ENCODE measurements around the gene CPEB2.

CPEB2 gene

DNA sequence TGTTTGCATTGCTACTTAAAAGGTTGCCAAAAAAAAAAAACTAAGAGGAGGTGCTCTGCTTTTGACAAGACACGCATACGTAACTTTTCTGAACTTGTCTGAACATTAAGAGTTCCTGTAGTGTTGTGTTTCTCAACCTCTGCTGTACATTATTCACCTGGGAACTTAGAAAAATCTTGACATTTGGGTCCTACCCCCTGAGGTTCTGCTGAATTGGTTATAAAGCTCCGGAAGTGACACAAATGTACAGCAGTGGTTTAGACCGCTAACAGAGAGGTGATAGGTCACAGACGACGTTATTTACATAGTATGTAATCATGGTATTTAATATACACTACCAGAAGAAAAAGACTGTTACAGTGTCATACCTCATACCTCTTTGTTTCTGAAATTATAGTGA lies 61.1 kb downstream of the CPEB2 start:
- TF ChIP-seq ZNF565 (CRISPR knock-in tag; conservative IDR thresholded peaks at IDR 0.05; ENCODE audit: low read depth), result no peak
- TF ChIP-seq SNAI2 (CRISPR knock-in tag; IDR thresholded peaks at IDR 0.05), result no peak
- no peak for TF ChIP-seq ZFP30 (CRISPR knock-in tag; IDR thresholded peaks at IDR 0.05)
- TF ChIP-seq ZFP3 (CRISPR knock-in tag; IDR thresholded peaks at IDR 0.05), result no peak
- no peak for TF ChIP-seq ZNF70 (CRISPR knock-in tag; IDR thresholded peaks at IDR 0.05)
- no peak for TF ChIP-seq TSHZ2 (CRISPR knock-in tag; IDR thresholded peaks at IDR 0.05)
- no peak for TF ChIP-seq GLIS3 (CRISPR knock-in tag; IDR thresholded peaks at IDR 0.05)
- TF ChIP-seq ZNF8 (CRISPR knock-in tag; IDR thresholded peaks at IDR 0.05), result no peak
- no peak for TF ChIP-seq CREB5 (CRISPR knock-in tag; IDR thresholded peaks at IDR 0.05; ENCODE audit: low read depth)
- no peak for TF ChIP-seq CSDC2 (CRISPR knock-in tag; IDR thresholded peaks at IDR 0.05)
- TF ChIP-seq ISL1 (CRISPR knock-in tag; IDR thresholded peaks at IDR 0.05), result no peak
- no peak for TF ChIP-seq ZC3H10 (CRISPR knock-in tag; IDR thresholded peaks at IDR 0.05)
- no peak for TF ChIP-seq ARNTL (CRISPR knock-in tag; IDR thresholded peaks at IDR 0.05; ENCODE audit: borderline replicate concordance, low read depth)

GRCh38 chr4:15065516-15065915 lies 63.2 kb downstream of the CPEB2 start:
- no peak for TF ChIP-seq CSRNP3 (CRISPR knock-in tag; IDR thresholded peaks at IDR 0.05)
- ATAC-seq, result no peak

More for the DNA sequence above, 61.1 kb downstream of the CPEB2 start:
- ATAC-seq, result no peak

DNA sequence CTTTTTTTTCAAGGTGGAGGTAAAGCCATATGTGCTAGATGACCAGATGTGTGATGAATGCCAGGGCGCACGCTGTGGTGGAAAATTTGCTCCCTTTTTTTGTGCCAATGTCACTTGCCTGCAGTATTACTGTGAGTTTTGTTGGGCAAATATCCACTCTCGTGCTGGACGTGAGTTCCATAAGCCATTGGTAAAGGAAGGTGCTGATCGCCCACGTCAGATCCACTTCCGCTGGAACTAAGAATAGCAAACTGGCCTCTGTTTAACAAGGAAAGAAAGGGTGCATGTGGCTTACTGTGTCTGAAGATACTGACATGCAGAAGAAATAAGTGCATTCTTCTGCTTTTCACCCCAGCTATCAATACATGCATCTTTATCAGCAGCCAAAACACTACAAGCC lies 63.9 kb downstream of the CPEB2 start:
- TF ChIP-seq ESRRG (CRISPR knock-in tag; IDR thresholded peaks at IDR 0.05) (no peak), ISL1 (CRISPR knock-in tag; IDR thresholded peaks at IDR 0.05) (no peak), ZFP3 (CRISPR knock-in tag; IDR thresholded peaks at IDR 0.05) (no peak), OSR1 (CRISPR knock-in tag; IDR thresholded peaks at IDR 0.05) (no peak), ARNTL (CRISPR knock-in tag; IDR thresholded peaks at IDR 0.05; ENCODE audit: borderline replicate concordance, low read depth) (no peak)
- ATAC-seq, result no peak

GRCh38 chr4:15068298-15068697 lies 66.0 kb downstream of the CPEB2 start:
- no peak for ATAC-seq
- no peak for TF ChIP-seq CSDC2 (CRISPR knock-in tag; IDR thresholded peaks at IDR 0.05)
- TF ChIP-seq ZFP30 (CRISPR knock-in tag; IDR thresholded peaks at IDR 0.05), result no peak
- TF ChIP-seq TCF4 (CRISPR knock-in tag; IDR thresholded peaks at IDR 0.05; ENCODE audit: borderline replicate concordance), result no peak
- no peak for TF ChIP-seq ARNTL (CRISPR knock-in tag; IDR thresholded peaks at IDR 0.05; ENCODE audit: borderline replicate concordance, low read depth)
- no peak for TF ChIP-seq PATZ1 (CRISPR knock-in tag; IDR thresholded peaks at IDR 0.05; ENCODE audit: borderline replicate concordance)
- no peak for TF ChIP-seq OSR1 (CRISPR knock-in tag; IDR thresholded peaks at IDR 0.05)
- TF ChIP-seq ZNF565 (CRISPR knock-in tag; conservative IDR thresholded peaks at IDR 0.05; ENCODE audit: low read depth), result no peak
- no peak for TF ChIP-seq CREB5 (CRISPR knock-in tag; IDR thresholded peaks at IDR 0.05; ENCODE audit: low read depth)
- TF ChIP-seq RARB (CRISPR knock-in tag; IDR thresholded peaks at IDR 0.05), result no peak
- no peak for TF ChIP-seq ZFP3 (CRISPR knock-in tag; IDR thresholded peaks at IDR 0.05)
- TF ChIP-seq ISL1 (CRISPR knock-in tag; IDR thresholded peaks at IDR 0.05), result no peak
- no peak for TF ChIP-seq BACH2 (CRISPR knock-in tag; IDR thresholded peaks at IDR 0.05; ENCODE audit: borderline replicate concordance)
- no peak for TF ChIP-seq TSHZ2 (CRISPR knock-in tag; IDR thresholded peaks at IDR 0.05)
- TF ChIP-seq GLIS3 (CRISPR knock-in tag; IDR thresholded peaks at IDR 0.05), result no peak
- no peak for TF ChIP-seq PPARA (CRISPR knock-in tag; IDR thresholded peaks at IDR 0.05; ENCODE audit: borderline replicate concordance)
- no peak for TF ChIP-seq TOX (CRISPR knock-in tag; IDR thresholded peaks at IDR 0.05; ENCODE audit: borderline replicate concordance)
- no peak for TF ChIP-seq ZC3H10 (CRISPR knock-in tag; IDR thresholded peaks at IDR 0.05)

All from SK-N-SH treated with all-trans-retinoic acid at 6 μM for 48 hours (cell line).